GM21528 (cell line): Measurements from ENCODE around the gene SCAPER.

Source experiments
- ATAC-seq: cut with Tn5 transposase; IDR thresholded peaks from one replicate; pipeline ENCODE4 v1.9.1; 2021; ENCODE audit warnings: mild to moderate bottlenecking, moderate library complexity; ENCODE audit not compliant: unreplicated experiment, low FRiP score

Gene SCAPER

GRCh38 chr15:76588811-76589747 lies 316.1 kb downstream of the SCAPER start:
- no peak for ATAC-seq

DNA sequence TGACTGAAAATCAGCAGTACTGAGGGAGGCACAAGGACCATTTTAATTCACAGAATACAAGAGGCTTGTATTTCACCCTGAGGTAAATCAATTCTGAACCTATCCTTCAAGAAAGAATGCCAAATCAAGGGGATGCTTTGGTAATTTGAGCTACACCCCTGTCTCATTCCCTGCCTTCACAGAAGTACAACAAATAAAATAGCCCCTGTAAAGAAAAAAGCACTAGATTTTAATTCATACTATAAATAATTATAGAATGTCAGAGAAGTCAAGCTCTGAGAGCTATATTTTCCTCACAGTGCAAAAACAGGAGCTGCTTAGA lies 319.6 kb downstream of the SCAPER start:
- no peak for ATAC-seq

- no peak for ATAC-seq
These were observed 320.1 kb downstream of the SCAPER start for GRCh38 chr15:76584868-76585575.

GRCh38 chr15:76582550-76582949 lies 322.6 kb downstream of the SCAPER start:
- no peak for ATAC-seq

DNA sequence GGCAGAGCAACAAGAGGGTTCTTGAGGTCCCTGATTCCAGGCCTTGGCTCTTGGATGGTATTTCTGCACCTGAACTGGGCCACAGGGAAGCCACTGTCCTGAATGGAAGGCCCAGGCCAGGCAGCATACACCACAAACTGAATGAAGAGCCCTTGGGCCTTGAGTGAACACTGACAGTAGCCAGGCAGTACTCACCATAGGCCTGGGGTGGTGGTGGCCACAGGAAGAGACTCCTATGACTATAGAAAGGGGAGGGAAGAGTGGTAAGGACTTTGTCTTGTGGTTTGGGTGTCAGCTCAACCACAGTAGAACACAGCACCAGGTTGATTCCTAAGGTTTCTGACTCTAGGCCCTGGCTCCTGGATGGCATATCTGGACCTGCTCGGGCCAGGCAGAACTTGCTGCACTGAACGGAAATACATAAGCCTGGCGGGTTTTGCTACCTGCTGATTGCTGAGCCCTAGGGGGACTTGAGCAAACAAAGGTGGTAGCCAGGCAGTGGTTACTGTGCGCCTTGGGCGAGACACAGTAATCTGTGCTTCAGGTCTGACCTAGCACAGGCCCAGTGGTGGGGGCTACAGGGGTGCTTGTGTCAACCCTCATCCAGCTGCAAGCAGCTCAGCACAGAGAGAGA lies 327.1 kb downstream of the SCAPER start:
- no peak for ATAC-seq

DNA sequence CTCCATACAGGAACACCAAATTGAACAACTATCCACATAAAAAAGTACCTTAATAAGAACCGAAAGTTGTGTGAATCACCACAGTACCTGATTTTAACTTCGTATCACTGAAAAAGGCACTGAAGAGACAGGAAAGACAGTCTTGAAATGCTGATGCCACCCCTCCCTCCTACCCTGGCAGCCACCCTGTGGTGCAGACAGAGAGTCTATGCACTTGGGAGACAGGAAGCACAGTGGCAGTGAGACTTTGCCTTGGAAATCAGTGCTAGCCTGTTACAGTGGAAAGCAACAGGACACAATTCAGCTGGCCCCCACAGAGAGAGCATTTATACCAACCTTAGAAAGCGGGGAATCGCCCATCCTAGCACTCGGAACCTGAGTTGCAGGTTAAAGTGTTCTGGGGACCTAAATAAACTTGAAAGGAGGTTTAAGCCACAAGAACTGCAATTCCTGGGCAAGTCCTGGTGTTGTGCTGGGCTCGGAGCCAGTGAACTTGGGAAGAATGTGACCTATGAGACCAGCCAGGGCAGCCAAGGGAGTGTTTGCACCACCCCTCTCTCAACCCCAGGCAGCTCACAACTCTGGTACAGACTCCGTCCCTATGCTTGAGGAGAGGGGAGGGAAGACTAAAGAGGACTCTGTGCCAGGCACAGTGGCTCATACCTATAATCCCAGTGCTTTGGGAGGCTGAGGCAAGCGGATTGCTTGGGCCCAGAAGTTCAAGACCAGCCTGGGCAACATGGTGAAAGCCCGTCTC lies 328.4 kb downstream of the SCAPER start:
- no peak for ATAC-seq

- ATAC-seq, result peak; percentile 23
These were observed 329.5 kb downstream of the SCAPER start for GRCh38 chr15:76575679-76576078.

GRCh38 chr15:76575274-76575673 lies 329.9 kb downstream of the SCAPER start:
- ATAC-seq, result peak; percentile 75

DNA sequence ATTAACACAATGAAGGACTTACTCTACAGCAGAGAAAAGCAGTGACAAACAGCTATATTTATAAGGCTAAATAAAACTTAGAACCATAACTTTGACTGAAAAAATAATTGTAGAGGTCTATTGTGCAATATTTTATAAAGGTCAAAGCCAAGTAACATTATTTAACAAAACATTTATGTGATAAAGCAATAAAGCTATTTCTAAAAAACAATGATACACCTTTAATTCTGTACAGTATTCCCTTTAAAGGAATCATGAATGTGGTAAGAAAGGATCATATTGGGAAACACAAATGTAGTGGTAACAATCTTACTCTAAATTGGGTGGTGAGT lies 332.2 kb downstream of the SCAPER start:
- no peak for ATAC-seq

DNA sequence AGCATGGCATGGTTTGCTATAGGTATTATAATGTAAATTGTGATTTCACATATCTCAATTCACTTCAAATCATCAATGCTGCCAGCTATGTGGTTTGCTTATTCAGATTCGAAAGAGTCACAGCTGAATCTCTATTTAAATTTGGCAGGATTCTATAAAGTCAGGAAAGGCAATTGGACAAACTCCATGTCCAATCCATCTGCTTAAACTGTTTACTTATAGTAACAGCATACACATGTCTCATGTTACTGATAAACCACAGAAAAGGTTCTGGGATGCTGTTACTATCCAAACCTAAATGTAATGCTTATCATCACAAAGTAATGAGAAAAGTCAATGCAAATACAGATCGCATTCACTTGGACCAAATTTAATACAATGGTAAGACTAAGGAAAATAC lies 338.9 kb downstream of the SCAPER start:
- ATAC-seq, result no peak

DNA sequence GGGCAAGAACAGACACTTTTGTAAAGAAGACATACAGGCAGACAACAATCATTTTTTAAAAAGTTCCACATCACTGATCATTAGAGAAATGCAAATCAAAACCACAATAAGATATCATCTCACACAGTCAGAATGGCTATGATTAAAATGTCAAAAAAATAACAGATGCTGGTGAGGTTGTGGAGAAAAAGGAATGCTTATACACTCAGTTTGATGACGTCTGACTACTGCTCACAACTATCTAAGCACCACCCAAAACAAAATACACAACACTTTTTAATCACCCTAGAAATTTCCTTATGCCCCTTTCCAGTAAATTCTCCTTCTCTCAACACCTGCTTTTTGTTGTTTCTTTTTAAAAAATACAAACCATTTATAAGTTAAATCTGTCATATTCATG lies 339.8 kb downstream of the SCAPER start:
- ATAC-seq, result no peak

- no peak for ATAC-seq
These were observed 349.9 kb downstream of the SCAPER start for GRCh38 chr15:76555247-76555646.

DNA sequence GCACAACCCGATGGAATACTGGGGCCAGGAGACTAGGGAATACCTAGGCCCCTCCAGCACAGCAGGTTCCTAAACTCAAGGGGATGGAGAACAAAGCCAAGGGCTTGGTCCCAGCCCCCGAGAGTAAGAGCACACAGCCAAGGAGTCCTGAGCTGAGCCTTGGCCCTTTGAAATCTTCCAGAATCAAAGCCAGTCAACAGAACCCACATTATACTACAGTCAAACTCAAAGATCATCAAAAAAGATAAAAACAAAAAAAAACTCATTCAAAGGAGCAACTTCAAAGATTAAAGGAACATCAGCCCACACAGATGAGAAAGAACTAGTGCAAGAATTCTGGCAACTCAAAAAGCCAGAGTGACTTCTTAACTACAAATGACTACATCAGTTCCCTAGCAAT lies 351.6 kb downstream of the SCAPER start:
- no peak for ATAC-seq

DNA sequence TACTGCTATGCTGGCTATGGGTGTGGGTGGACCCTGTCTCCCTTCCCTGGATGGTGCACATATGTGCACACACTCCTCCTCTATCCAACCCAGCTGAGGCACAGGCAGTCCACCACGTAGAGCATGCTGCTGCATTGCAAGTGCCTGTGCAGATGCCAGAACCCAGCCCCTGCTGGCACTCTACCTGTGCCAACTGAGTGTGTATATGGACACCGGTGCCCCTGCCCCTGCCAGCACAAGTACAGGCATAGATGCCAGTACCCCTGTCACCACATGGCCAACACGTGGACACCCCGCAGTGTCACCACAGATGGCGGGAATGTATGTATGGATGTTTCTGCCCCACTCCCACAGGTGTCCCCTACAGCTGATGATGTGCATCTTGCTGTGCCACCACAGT lies 352.0 kb downstream of the SCAPER start:
- no peak for ATAC-seq

- no peak for ATAC-seq
These were observed 358.3 kb downstream of the SCAPER start for GRCh38 chr15:76546805-76547204.

- no peak for ATAC-seq
These were observed 371.1 kb downstream of the SCAPER start for GRCh38 chr15:76533995-76534394.

DNA sequence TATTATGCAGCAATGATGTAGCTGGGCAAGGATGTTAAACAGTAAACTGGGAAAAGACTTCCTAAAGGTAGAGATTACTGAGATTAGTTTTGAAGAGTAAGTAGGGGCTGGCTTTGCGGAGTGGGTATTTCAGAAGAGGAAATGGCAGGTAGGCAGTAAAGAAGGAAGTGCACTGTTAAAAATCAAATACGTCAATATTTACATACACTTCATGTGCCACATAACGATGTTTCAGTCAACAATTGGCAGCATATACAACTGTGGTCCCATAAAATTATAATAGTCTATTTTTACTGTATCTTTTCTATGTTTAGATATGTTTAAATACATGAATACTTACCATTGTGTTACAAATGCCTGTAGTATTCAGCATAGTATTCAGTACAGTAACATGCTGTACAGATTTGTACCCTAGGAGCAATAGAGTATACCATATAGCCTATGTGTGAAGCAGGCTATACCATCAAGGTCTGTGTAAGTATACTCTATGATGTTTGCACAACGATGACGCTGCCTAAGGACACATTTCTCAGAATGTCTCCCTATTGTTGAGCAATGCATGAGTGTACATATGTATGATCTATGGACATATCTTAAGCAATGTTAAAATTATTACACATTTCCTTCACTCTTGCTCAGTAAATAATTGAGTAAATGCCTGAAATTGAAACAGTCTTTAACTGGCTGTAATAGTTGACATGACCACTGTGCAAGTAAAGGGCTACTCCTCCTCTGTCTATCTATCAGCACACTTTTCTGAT lies 371.9 kb downstream of the SCAPER start:
- no peak for ATAC-seq

DNA sequence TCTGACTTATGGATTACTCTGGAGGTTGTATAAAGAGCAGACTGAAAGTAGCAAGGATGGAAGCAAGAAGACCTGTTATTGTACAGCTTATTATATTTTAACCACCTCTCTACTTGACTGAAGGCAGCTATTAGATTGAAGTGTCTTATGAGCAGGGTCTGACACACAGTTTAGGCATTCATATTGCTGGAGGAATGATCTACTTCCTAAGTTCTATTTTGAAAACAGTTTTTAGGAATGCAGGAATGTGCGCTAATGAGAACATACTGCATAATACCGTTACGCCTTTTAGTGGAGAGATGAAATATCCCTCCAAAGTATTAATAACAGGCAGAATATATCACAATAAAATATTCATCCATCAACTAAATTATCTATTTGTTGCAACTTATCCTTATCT lies 375.2 kb downstream of the SCAPER start:
- ATAC-seq, result no peak

DNA sequence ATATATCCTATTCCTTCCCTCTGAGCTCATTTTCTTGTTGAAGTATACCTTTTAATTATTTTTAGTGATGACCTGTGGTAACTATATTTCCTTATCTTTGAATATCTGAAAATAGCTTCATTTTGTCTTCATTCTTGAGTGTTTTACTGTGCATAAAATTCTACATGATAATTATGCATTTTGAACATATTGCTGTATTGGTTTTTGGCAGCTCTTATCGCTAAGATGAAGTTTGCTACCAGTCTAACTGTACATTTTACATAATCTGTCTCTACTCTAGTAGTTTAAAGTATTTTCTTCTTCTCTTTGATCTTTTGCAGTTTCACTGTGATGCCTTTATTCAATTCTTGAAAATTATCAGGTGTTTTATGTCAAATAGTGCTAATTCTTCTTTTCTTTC lies 379.0 kb downstream of the SCAPER start:
- no peak for ATAC-seq

- ATAC-seq, result no peak
These were observed 387.2 kb downstream of the SCAPER start for GRCh38 chr15:76517910-76518309.
